HCT116 (cell line): ENCODE data around the gene HCN4. TPM values are rescaled to one million over a fixed set of nuclear protein-coding genes. Genes with fewer than 3 reads are reported as not detected.

ENCODE experiments used
- ATAC-seq: fragments of 200-7000 bp; cut with Tn5 transposase; 2 replicates; pipeline ENCODE4 v1.9.1; 2020; ENCODE audit warnings: mild to moderate bottlenecking, moderate library complexity
- BruUV-seq: library from RNA; stranded (reverse); fragments of 400-500 nt; replicated peaks from 2 replicates; lab custom pipeline; 2021; lab: Mats Ljungman, UMichigan
- CTCF ChIA-PET: fragments of 300-600 bp; sonication (Branson Sonifier 250); formaldehyde crosslinking; loops from one replicate; lab custom pipeline; 2021; ENCODE audit warnings: antibody characterized with exemption; lab: Charles Lee
- POLR2A ChIA-PET: fragments of 300-600, 350-600 bp; sonication (Branson Sonifier 250); formaldehyde crosslinking; loops from one replicate; lab custom pipeline; 2021; ENCODE audit warnings: antibody characterized with exemption; lab: Charles Lee
- RAD21 ChIA-PET, 2 experiments: fragments of 300-600 bp; sonication (Branson Sonifier 250); formaldehyde crosslinking; loops; one replicate each; lab custom pipeline; 2023; ENCODE audit warnings: low total read pairs in 2 of 2; ENCODE audit not compliant: uncharacterized antibody in 2 of 2, unreplicated experiment in 2 of 2, low non-redundant PET in 1 of 2; lab: Charles Lee
- DNase-seq: peaks from one replicate; pipeline ENCODE4 v3.0.0-alpha.2; 2010; ENCODE audit warnings: low read depth, low spot score
- H2AFZ ChIP-seq: fragments of 200-600 bp; shearing (Covaris generic), sonication (generic); 2 replicates; pipeline ENCODE4 v1.6.1; 2017; ENCODE audit warnings: low read depth, mixed run types, mixed read lengths, antibody characterized with exemption, low read length; ENCODE audit not compliant: poor library complexity, severe bottlenecking
- H3K27ac ChIP-seq: 2 replicates; pipeline ENCODE4 v1.5.1; 2012; ENCODE audit warnings: low read depth, low read length
- H3K27me3 ChIP-seq: fragments of 200-600 bp; sonication (generic); 2 replicates; pipeline ENCODE4 v1.6.1; 2016; ENCODE audit warnings: mixed run types, low read length, mixed read lengths; ENCODE audit not compliant: insufficient read depth
- H3K36me3 ChIP-seq, 2 experiments: fragments of 200-500 bp in 1 of 2; fragments of 200-600 bp in 1 of 2; sonication (Bioruptor generic) in 1 of 2; sonication (generic) in 1 of 2; 2 replicates each; pipeline versions ENCODE4 v1.5.1 to v1.6.1; 2014 to 2016; ENCODE audit warnings: low read length in 2 of 2, inconsistent platforms in 1 of 2, mixed read lengths in 1 of 2, mixed run types in 1 of 2; ENCODE audit not compliant: insufficient read depth in 2 of 2, control insufficient read depth in 1 of 2
- H3K4me1 ChIP-seq, 2 experiments: fragments of 200-600 bp in 1 of 2; sonication (generic) in 1 of 2; 2 replicates each; pipeline versions ENCODE4 v1.5.1 to v1.6.1; 2012 to 2017; ENCODE audit warnings: low read length in 2 of 2, inconsistent platforms in 1 of 2, mild to moderate bottlenecking in 1 of 2, mixed read lengths in 1 of 2, mixed run types in 1 of 2, moderate library complexity in 1 of 2; ENCODE audit not compliant: insufficient read depth in 2 of 2, control insufficient read depth in 1 of 2
- H3K4me2 ChIP-seq: fragments of 200-600 bp; sonication (generic); 2 replicates; pipeline ENCODE4 v1.6.1; 2017; ENCODE audit warnings: mixed run types, low read length, mixed read lengths
- H3K4me3 ChIP-seq, 2 experiments: fragments of 200-600 bp in 1 of 2; sonication (generic) in 1 of 2; replicated peaks in 1 of 2; 2 replicates each; pipeline ENCODE4 v1.5.1; 2011 to 2016; ENCODE audit warnings: low read length in 2 of 2, control low read depth in 1 of 2, low read depth in 1 of 2, mild to moderate bottlenecking in 1 of 2, mixed read lengths in 1 of 2, mixed run types in 1 of 2
- H3K79me2 ChIP-seq: fragments of 200-600 bp; sonication (generic); 2 replicates; pipeline ENCODE4 v1.6.1; 2017; ENCODE audit warnings: mild to moderate bottlenecking, mixed run types, low read length, moderate library complexity, mixed read lengths; ENCODE audit not compliant: insufficient read depth
- H3K9ac ChIP-seq: fragments of 200-600 bp; sonication (generic); 2 replicates; pipeline ENCODE4 v1.6.1; 2016; ENCODE audit warnings: low read length, mixed read lengths
- H3K9me2 ChIP-seq: fragments of 200-600 bp; sonication (generic), shearing (Covaris generic); 2 replicates; pipeline ENCODE4 v1.6.1; 2017; ENCODE audit warnings: mixed run types, mild to moderate bottlenecking, moderate library complexity; ENCODE audit not compliant: insufficient read depth
- H3K9me3 ChIP-seq, 2 experiments: fragments of 200-500 bp in 1 of 2; fragments of 200-600 bp in 1 of 2; sonication (Bioruptor generic) in 1 of 2; sonication (generic) in 1 of 2; 2 replicates each; pipeline ENCODE4 v1.6.1; 2014 to 2017; ENCODE audit warnings: low read length in 2 of 2, mixed read lengths in 2 of 2, inconsistent platforms in 1 of 2, low read depth in 1 of 2, mild to moderate bottlenecking in 1 of 2, mixed run types in 1 of 2, moderate library complexity in 1 of 2; ENCODE audit not compliant: control insufficient read depth in 1 of 2, insufficient read depth in 1 of 2
- H4K20me1 ChIP-seq: fragments of 200-600 bp; sonication (generic), shearing (Covaris generic); 2 replicates; pipeline ENCODE4 v1.6.1; 2017; ENCODE audit warnings: mixed run types, mild to moderate bottlenecking, moderate library complexity; ENCODE audit not compliant: insufficient read depth
- ATF3 ChIP-seq: IDR thresholded peaks from 2 replicates; pipeline ENCODE4 v1.6.1; 2012
- CEBPB ChIP-seq: IDR thresholded peaks from 2 replicates; pipeline ENCODE4 v1.6.1; 2012; ENCODE audit warnings: low read depth
- CTCF ChIP-seq, 3 experiments: fragments of 200-600 bp in 1 of 3; sonication (generic) in 1 of 3; IDR thresholded peaks in 2 of 3; conservative IDR thresholded peaks in 1 of 3; 2 replicates each; pipeline ENCODE4 v1.5.1; 2012 to 2017; ENCODE audit warnings: low read depth in 2 of 3, low read length in 2 of 3, antibody characterized with exemption in 1 of 3, borderline replicate concordance in 1 of 3, control low read depth in 1 of 3, mild to moderate bottlenecking in 1 of 3, mixed read lengths in 1 of 3, mixed run types in 1 of 3, moderate library complexity in 1 of 3; ENCODE audit not compliant: insufficient read depth in 1 of 3
- ELF1 ChIP-seq: IDR thresholded peaks from 2 replicates; pipeline ENCODE4 v1.6.1; 2012; ENCODE audit warnings: low read depth, borderline replicate concordance
- FOSL1 ChIP-seq: IDR thresholded peaks from 2 replicates; pipeline ENCODE4 v1.6.1; 2012; ENCODE audit warnings: low read depth
- JUND ChIP-seq: IDR thresholded peaks from 2 replicates; pipeline ENCODE4 v1.6.1; 2012
- POLR2AphosphoS5 ChIP-seq: IDR thresholded peaks from 2 replicates; pipeline ENCODE4 v1.6.1; 2011; ENCODE audit warnings: mild to moderate bottlenecking, low read depth, low read length, moderate library complexity
- SIN3A ChIP-seq: IDR thresholded peaks from 2 replicates; pipeline ENCODE4 v1.6.1; 2012; ENCODE audit warnings: low read depth
- SP1 ChIP-seq: IDR thresholded peaks from 2 replicates; pipeline ENCODE4 v1.6.1; 2012; ENCODE audit warnings: low read depth
- TCF7L2 ChIP-seq: IDR thresholded peaks from 2 replicates; pipeline ENCODE4 v1.7.0; 2011; ENCODE audit warnings: borderline replicate concordance, inconsistent platforms; ENCODE audit not compliant: insufficient read depth, insufficient read length; ENCODE audit errors: extremely low read depth
- YY1 ChIP-seq: IDR thresholded peaks from 2 replicates; pipeline ENCODE4 v1.6.1; 2011; ENCODE audit warnings: low read length, low read depth, moderate library complexity, mild to moderate bottlenecking; ENCODE audit not compliant: insufficient replicate concordance; ENCODE audit errors: extremely low read depth
- ZNF274 ChIP-seq: fragments of 200-500 bp; sonication (Bioruptor generic); IDR thresholded peaks from 2 replicates; pipeline ENCODE4 v1.6.1; 2014; ENCODE audit warnings: mild to moderate bottlenecking, low read depth, low read length, inconsistent platforms
- intact Hi-C: fragments of 100-400 bp; cut with micrococcal nuclease; formaldehyde crosslinking; loops from 2 replicates; pipeline ENCODE4 v1.10.0; 2022
- total RNA-seq: library from RNA; stranded (reverse); gene quantifications from one replicate; pipeline ENCODE4 v1.2.1, GENCODE V29; 2021; ENCODE audit not compliant: unreplicated experiment

The HCN4 gene
- total RNA-seq, 1 experiment from 2014 or later = 1.7 TPM

GRCh38 chr15:73386886-73387506 is 18.2 kb upstream of the HCN4 start:
- H3K4me2 ChIP-seq = no peak overlapping the region
- H3K36me3 ChIP-seq = no peaks in the 10 kb centered on the region
- H3K27me3 ChIP-seq = no peaks in the 10 kb centered on the region
- no peaks in the 10 kb centered on the region for H3K9me2 ChIP-seq
- no peak for DNase-seq
- H3K4me1 ChIP-seq = peaks cover 20 to 28% of the 10 kb centered on the region in 2 experiments
- no peaks in the 10 kb centered on the region for H3K79me2 ChIP-seq
- POLR2A ChIA-PET = no interaction called here
- H3K27ac ChIP-seq = no peak overlapping the region
- no peak for TF ChIP-seq TCF7L2
- no peak for TF ChIP-seq CTCF (IDR thresholded peaks at IDR 0.05 in 2 of 3, conservative IDR thresholded peaks at IDR 0.05 in 1 of 3; ENCODE audit: borderline replicate concordance in 1 of 3, insufficient read depth in 1 of 3, low read depth in 2 of 3, low read length in 2 of 3)
- no peak for TF ChIP-seq YY1
- TF ChIP-seq SIN3A = no peak
- no peak for TF ChIP-seq FOSL1
- TF ChIP-seq ZNF274 = no peak
- no peak for TF ChIP-seq ELF1
- no peak for TF ChIP-seq JUND
- no peak for TF ChIP-seq CEBPB
- no peak for TF ChIP-seq ATF3
- TF ChIP-seq POLR2AphosphoS5 = no peak
- TF ChIP-seq SP1 = no peak
- no TSS peak for BruUV-seq
- H2AFZ ChIP-seq = no peak overlapping the region
- no peak overlapping the region for H3K9ac ChIP-seq
- no peak for ATAC-seq
- no peak overlapping the region for H3K4me3 ChIP-seq
- no peaks in the 10 kb centered on the region for H4K20me1 ChIP-seq
- RAD21 ChIA-PET = no interaction called here
- CTCF ChIA-PET = no interaction called here
- H3K9me3 ChIP-seq = no peaks in the 10 kb centered on the region
- intact Hi-C loops = no loop called here
